Colonic mucosa (tissue), 4 donors: Measurements from ENCODE around the gene DLGAP1. TPM values are rescaled to one million over a fixed set of nuclear protein-coding genes. Genes with fewer than 3 reads are reported as not detected.
A peak's percentile ranks its signal among the peaks of the same experiment; 100 is the strongest.

Experiments
- DNase-seq: peaks from one replicate; pipeline ENCODE4 v3.0.0-alpha.2; 2020
- H3K27ac ChIP-seq: fragments of 200-600 bp; one replicate; pipeline ENCODE4 v1.8.0; 2021
- H3K27me3 ChIP-seq: fragments of 200-600 bp; one replicate; pipeline ENCODE4 v1.8.0; 2021
- H3K36me3 ChIP-seq: fragments of 200-600 bp; one replicate; pipeline ENCODE4 v1.8.0; 2021
- H3K4me1 ChIP-seq: fragments of 200-600 bp; one replicate; pipeline ENCODE4 v1.8.0; 2021; ENCODE audit warnings: mild to moderate bottlenecking
- H3K4me3 ChIP-seq: fragments of 200-600 bp; one replicate; pipeline ENCODE4 v1.8.0; 2021
- H3K9ac ChIP-seq, 2 donors: one replicate each; pipeline ENCODE4 v1.7.0; 2013; ENCODE audit warnings: control low read depth in 2 of 2, low read depth in 2 of 2, low read length in 2 of 2
- H3K9me3 ChIP-seq: fragments of 200-600 bp; one replicate; pipeline ENCODE4 v1.8.0; 2021
- CTCF ChIP-seq: fragments of 200-600 bp; IDR thresholded peaks from one replicate; pipeline ENCODE4 v1.8.0; 2022; ENCODE audit warnings: antibody characterized with exemption, mild to moderate bottlenecking
- intact Hi-C: fragments of 100-400 bp; cut with DNase I; formaldehyde crosslinking; loops from one replicate; pipeline ENCODE4 v1.14.1; 2022
- total RNA-seq, 2 donors: library from RNA; stranded (reverse); fragmentation: NEBNext Ultra II Directional in 1 of 2; extraction: Animal tissue kit (Norgen Biotek cat#: 25700) in 1 of 2; gene quantifications; one replicate each; pipeline ENCODE4 v1.2.1, GENCODE V29; 2021
- donor health status: healthy.
- donor health status: DM: no; HTN: no; CAD: no.
- donor health status: DM: no; HTN: no; CAD: no.

DLGAP1 gene
- total RNA-seq, 2 donors from 2014 or later: 0.25 to 0.50 TPM

DNA sequence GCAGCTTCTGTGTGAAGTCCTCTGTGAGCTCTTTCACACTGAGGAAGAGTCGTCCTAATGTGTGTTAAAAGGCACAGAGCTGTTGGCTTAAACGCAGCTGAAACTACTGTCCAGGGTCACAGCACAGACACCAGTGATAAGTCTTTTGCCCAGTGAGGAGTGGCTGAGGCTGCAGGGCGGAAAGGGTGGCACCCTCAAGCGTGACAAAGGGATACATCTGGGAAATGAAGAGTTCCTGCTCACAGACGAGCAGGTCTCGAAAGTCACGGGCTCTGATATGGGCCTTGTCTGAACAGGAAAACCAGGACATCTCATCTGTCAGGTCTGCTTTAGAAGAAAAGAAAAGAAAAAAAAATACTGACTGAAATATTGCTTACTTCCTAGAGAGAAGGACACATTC is 968.6 kb downstream of the DLGAP1 start:
- Histone ChIP-seq H3K27me3 (no peaks in the 10 kb centered on the region), H3K9ac (no peak overlapping the region), H3K27ac (no peak overlapping the region), H3K4me3 (no peak overlapping the region), H3K36me3 (no peaks in the 10 kb centered on the region), H3K4me1 (no peaks in the 10 kb centered on the region), H3K9me3 (no peaks in the 10 kb centered on the region)
- intact Hi-C loops: no loop called here
- TF ChIP-seq CTCF: no peak
- no peak for DNase-seq

DNA sequence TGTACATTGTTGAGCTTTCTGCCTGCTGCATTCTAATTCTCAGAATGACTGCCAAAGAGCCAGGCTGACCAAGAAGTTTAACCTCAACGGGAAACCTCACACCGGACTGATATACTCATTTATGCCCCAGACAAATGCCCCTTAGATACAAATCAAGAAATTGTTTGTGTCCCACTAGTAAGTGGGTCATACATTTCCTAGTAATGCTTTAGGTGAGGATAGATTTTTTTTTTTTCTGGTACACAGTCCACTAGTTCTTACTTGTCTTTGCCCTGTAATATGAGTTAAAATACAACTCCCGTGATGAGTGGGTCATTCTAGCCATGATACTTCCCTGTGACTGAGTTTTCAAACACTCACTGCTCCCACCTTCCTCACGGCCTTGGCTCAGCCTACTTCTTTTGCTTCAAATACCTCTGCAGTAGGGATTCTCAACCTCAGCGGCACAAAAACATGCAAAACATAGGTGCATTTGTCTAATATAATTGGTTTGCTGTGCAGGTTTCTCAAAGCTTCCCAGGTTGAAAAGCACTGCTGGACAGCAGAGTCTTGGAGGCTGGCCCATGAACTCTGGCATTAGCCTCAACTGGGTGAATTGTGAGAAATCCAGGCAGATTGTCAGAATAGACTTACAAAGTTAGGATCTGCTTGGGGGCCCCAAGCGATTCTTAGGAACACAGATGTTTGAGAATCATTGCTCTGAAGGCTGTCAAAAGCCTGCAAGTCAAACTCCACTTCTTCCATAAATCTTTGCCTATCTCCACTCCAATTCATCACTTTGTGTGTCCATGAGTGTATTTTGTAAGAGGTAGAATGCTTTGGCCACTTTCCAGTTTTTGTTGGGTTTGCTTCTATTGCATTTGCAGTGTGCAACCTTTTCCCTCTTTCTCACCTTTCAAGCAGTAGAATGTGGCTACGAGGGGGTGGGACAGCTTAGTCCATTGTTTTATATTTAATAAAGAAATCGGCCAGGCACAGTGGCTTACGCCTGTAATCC is 969.7 kb downstream of the DLGAP1 start:
- H3K4me1 ChIP-seq: no peaks in the 10 kb centered on the region
- no peaks in the 10 kb centered on the region for H3K9me3 ChIP-seq
- intact Hi-C loops: no loop called here
- TF ChIP-seq CTCF: no peak
- H3K36me3 ChIP-seq: no peaks in the 10 kb centered on the region
- no peak overlapping the region for H3K27ac ChIP-seq
- no peak for DNase-seq
- no peak overlapping the region for H3K9ac ChIP-seq
- no peaks in the 10 kb centered on the region for H3K27me3 ChIP-seq
- no peak overlapping the region for H3K4me3 ChIP-seq

GRCh38 chr18:3482258-3482657 is 972.8 kb downstream of the DLGAP1 start:
- intact Hi-C loops: no loop called here
- no peak for DNase-seq
- no peak for TF ChIP-seq CTCF
- no peak overlapping the region for H3K9ac ChIP-seq
- H3K4me3 ChIP-seq: no peak overlapping the region
- no peak overlapping the region for H3K27ac ChIP-seq
- no peaks in the 10 kb centered on the region for H3K27me3 ChIP-seq
- H3K4me1 ChIP-seq: no peaks in the 10 kb centered on the region
- no peaks in the 10 kb centered on the region for H3K36me3 ChIP-seq
- no peaks in the 10 kb centered on the region for H3K9me3 ChIP-seq

GRCh38 chr18:3481696-3482210 is 973.4 kb downstream of the DLGAP1 start:
- Histone ChIP-seq H3K27me3 (no peaks in the 10 kb centered on the region), H3K4me1 (no peaks in the 10 kb centered on the region), H3K27ac (no peak overlapping the region), H3K9me3 (no peaks in the 10 kb centered on the region), H3K9ac (no peak overlapping the region), H3K4me3 (no peak overlapping the region), H3K36me3 (no peaks in the 10 kb centered on the region)
- DNase-seq: peak; percentile 44
- intact Hi-C loops: no loop called here
- peak; percentile 27 for TF ChIP-seq CTCF

GRCh38 chr18:3480827-3481573 is 974.1 kb downstream of the DLGAP1 start:
- H3K4me3 ChIP-seq: no peak overlapping the region
- intact Hi-C loops: no loop called here
- no peaks in the 10 kb centered on the region for H3K36me3 ChIP-seq
- no peak overlapping the region for H3K9ac ChIP-seq
- H3K27me3 ChIP-seq: no peaks in the 10 kb centered on the region
- no peak for DNase-seq
- H3K4me1 ChIP-seq: no peaks in the 10 kb centered on the region
- no peak for TF ChIP-seq CTCF
- no peaks in the 10 kb centered on the region for H3K9me3 ChIP-seq
- no peak overlapping the region for H3K27ac ChIP-seq
